Measurements from ENCODE around the gene EIF2S2.

EIF2S2 gene

DNA sequence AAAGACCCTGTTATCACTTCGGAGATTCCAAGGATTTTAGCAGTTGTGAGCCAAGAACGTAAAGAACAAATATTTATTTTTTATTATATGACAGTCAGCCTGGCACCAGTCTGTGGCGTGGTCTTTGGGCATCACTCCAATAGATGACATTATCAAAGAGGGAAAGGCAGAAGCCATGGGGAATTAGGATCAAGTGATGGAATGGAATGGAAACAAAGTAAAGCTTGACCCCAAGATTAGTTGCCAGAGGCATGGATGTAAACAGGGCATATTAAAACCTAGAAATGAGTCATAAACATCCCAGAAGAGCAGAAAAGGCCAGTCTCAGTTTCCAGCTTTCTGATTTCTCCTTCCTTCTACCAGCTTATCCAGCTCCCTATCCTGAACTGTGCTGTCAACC, 11.5 kb downstream of the EIF2S2 start:
- POLR2A ChIA-PET = no interaction called here
- CTCF ChIA-PET = interaction anchor here (0.8 to 1.3 kb wide), 4 partner anchors 11 to 242 kb away, joined by 3 to 7 read pairs (median 3); partner anchors contain the start of gene EIF2S2
- H3K36me3 ChIP-seq (ENCODE audit: control insufficient read depth in 4 of 4, insufficient read depth in 4 of 4, low read length in 3 of 4) = peaks cover 28 to 92% (median 59%) of the 10 kb centered on the region in 4 experiments

DNA sequence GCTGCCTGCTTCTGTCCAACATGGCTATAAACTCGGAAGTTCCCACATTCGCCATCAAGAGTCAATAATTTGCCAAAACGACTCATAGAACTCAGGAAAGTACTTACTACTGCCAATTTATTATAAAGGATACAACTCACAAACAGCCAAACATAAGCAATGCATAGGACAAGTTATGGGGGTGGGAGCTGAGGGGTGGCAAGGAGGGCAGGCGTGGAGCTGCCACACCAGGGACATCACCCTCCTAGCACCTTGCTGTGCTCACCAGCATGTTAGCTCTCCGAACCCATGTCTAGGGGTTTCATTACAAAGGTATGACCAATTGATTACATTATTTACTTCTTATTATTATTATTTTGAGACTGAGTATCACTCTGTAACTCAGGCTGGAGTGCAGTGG, 12.4 kb downstream of the EIF2S2 start:
- Histone ChIP-seq H3K4me1 (ENCODE audit: control extremely low read depth in 1 of 4, control insufficient read depth in 4 of 4, insufficient read depth in 4 of 4, low read length in 3 of 4) (no peaks in the 10 kb centered on the region), H3K4me3 (ENCODE audit: control insufficient read depth in 1 of 7, extremely low read depth in 1 of 7, insufficient read depth in 4 of 7, low read depth in 2 of 7, low read length in 6 of 7) (no peak overlapping the region), H3K9me3 (ENCODE audit: control extremely low read depth in 1 of 5, control insufficient read depth in 4 of 5, insufficient read depth in 2 of 5, low read depth in 1 of 5, low read length in 4 of 5) (no peaks in the 10 kb centered on the region), H3K27me3 (replicated peaks in 2 of 5; ENCODE audit: control insufficient read depth in 4 of 5, insufficient read depth in 5 of 5, low read length in 4 of 5) (no peaks in the 10 kb centered on the region), H3K36me3 (ENCODE audit: control insufficient read depth in 4 of 4, insufficient read depth in 4 of 4, low read length in 3 of 4) (peaks cover 24 to 91% (median 60%) of the 10 kb centered on the region in 4 experiments), H3K27ac (ENCODE audit: insufficient read depth in 1 of 2, low read depth in 1 of 2, low read length in 2 of 2, poor library complexity in 1 of 2, severe bottlenecking in 2 of 2) (no peak overlapping the region)
- ChIA-PET POLR2A (no interaction called here), CTCF (interaction anchor here (1.3 kb wide), 1 partner anchor 12 kb away, joined by 7 read pairs; the partner anchor contains the start of gene EIF2S2)
- 100% methylated on average over 1 of the region's 5 CpGs for WGBS (ENCODE audit: insufficient coverage)
- DNase-seq = no peak

More for the DNA sequence above, 11.5 kb downstream of the EIF2S2 start:
- Histone ChIP-seq H3K27ac (ENCODE audit: insufficient read depth in 1 of 2, low read depth in 1 of 2, low read length in 2 of 2, poor library complexity in 1 of 2, severe bottlenecking in 2 of 2) (no peak overlapping the region), H3K27me3 (replicated peaks in 2 of 5; ENCODE audit: control insufficient read depth in 4 of 5, insufficient read depth in 5 of 5, low read length in 4 of 5) (no peaks in the 10 kb centered on the region), H3K4me1 (ENCODE audit: control extremely low read depth in 1 of 4, control insufficient read depth in 4 of 4, insufficient read depth in 4 of 4, low read length in 3 of 4) (no peaks in the 10 kb centered on the region), H3K4me3 (ENCODE audit: control insufficient read depth in 1 of 7, extremely low read depth in 1 of 7, insufficient read depth in 4 of 7, low read depth in 2 of 7, low read length in 6 of 7) (no peak overlapping the region), H3K9me3 (ENCODE audit: control extremely low read depth in 1 of 5, control insufficient read depth in 4 of 5, insufficient read depth in 2 of 5, low read depth in 1 of 5, low read length in 4 of 5) (no peaks in the 10 kb centered on the region)
- 86% methylated on average over 1 of the region's 3 CpGs for WGBS (ENCODE audit: insufficient coverage)
- no peak for DNase-seq

DNA sequence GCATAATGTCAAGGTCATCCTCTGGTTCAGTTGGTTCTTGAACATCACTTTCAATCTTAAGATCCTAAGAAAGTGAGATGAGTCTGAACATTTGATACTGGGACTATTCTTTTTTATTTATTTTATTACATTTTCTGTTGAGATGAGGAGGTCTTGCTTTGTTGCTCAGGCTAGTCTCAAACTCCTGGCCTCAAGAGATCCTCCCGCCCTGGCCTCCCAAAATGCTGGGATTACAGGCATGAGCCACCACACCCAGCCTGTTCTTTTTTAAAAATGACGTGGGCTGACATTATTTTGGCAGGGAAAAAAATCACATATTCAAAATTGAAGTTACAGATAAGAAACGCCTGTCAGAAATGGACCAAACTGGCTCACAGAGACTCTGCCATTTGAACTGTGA, 13.5 kb downstream of the EIF2S2 start:
- H3K27me3 ChIP-seq (replicated peaks in 2 of 5; ENCODE audit: control insufficient read depth in 4 of 5, insufficient read depth in 5 of 5, low read length in 4 of 5) = no peaks in the 10 kb centered on the region
- POLR2A ChIA-PET = no interaction called here
- H3K9me3 ChIP-seq (ENCODE audit: control extremely low read depth in 1 of 5, control insufficient read depth in 4 of 5, insufficient read depth in 2 of 5, low read depth in 1 of 5, low read length in 4 of 5) = no peaks in the 10 kb centered on the region
- H3K4me3 ChIP-seq (ENCODE audit: control insufficient read depth in 1 of 7, extremely low read depth in 1 of 7, insufficient read depth in 4 of 7, low read depth in 2 of 7, low read length in 6 of 7) = no peak overlapping the region
- CTCF ChIA-PET = no interaction called here
- no peaks in the 10 kb centered on the region for H3K4me1 ChIP-seq (ENCODE audit: control extremely low read depth in 1 of 4, control insufficient read depth in 4 of 4, insufficient read depth in 4 of 4, low read length in 3 of 4)
- peaks cover 19 to 92% (median 64%) of the 10 kb centered on the region in 4 experiments for H3K36me3 ChIP-seq (ENCODE audit: control insufficient read depth in 4 of 4, insufficient read depth in 4 of 4, low read length in 3 of 4)
- DNase-seq = no peak
- WGBS (ENCODE audit: insufficient coverage) = 96% methylated on average over 3 of the region's 3 CpGs
- H3K27ac ChIP-seq (ENCODE audit: insufficient read depth in 1 of 2, low read depth in 1 of 2, low read length in 2 of 2, poor library complexity in 1 of 2, severe bottlenecking in 2 of 2) = no peak overlapping the region

DNA sequence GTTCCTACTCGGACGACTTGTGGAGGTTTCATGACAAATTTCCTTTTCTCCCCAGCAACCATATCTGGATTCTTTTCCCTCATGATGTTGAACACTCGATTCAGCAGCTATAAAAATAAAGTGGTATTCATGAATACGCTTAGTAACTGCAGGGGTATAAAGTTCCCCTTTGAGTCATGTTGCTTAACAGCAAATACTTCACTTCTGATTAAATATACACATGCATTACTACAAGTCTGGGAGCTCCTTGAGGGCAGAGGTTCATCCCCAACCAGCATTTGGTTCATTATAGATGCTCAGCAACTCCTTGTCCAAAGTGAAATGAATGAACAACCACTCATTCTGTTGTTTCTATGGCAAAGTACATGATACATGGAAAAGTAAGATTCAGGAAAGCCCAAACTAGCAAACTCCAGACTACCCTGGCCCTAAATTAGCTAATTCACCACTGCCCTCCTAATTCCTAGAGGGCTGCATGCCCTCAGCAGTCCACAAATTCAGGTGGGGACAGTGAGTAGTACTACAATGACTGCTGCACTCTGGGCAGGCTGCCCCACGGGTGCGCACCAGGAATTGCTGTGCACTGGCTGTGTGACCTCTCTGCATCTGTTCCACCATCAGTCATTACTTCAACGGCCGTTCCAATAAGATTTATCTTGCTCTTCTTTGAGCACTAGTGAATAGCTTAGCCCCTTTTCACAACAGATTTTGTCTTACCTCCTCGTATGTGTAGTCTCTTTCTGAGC, 15.2 kb downstream of the EIF2S2 start:
- ChIA-PET POLR2A (interaction anchor here (0.6 kb wide), 1 partner anchor 20 kb away, joined by 4 read pairs; no protein-coding TSS in a partner anchor), CTCF (interaction anchor here (0.6 to 1.1 kb wide), 3 partner anchors 12 to 998 kb away, joined by 3 read pairs; no protein-coding TSS in a partner anchor)
- 100% methylated on average over 4 of the region's 9 CpGs for WGBS (ENCODE audit: insufficient coverage)
- no peak overlapping the region for H3K4me3 ChIP-seq (ENCODE audit: control insufficient read depth in 1 of 7, extremely low read depth in 1 of 7, insufficient read depth in 4 of 7, low read depth in 2 of 7, low read length in 6 of 7)
- H3K27me3 ChIP-seq (replicated peaks in 2 of 5; ENCODE audit: control insufficient read depth in 4 of 5, insufficient read depth in 5 of 5, low read length in 4 of 5) = no peaks in the 10 kb centered on the region
- H3K27ac ChIP-seq (ENCODE audit: insufficient read depth in 1 of 2, low read depth in 1 of 2, low read length in 2 of 2, poor library complexity in 1 of 2, severe bottlenecking in 2 of 2) = no peak overlapping the region
- H3K9me3 ChIP-seq (ENCODE audit: control extremely low read depth in 1 of 5, control insufficient read depth in 4 of 5, insufficient read depth in 2 of 5, low read depth in 1 of 5, low read length in 4 of 5) = no peaks in the 10 kb centered on the region
- DNase-seq = no peak
- peaks cover 19 to 93% (median 62%) of the 10 kb centered on the region in 4 experiments for H3K36me3 ChIP-seq (ENCODE audit: control insufficient read depth in 4 of 4, insufficient read depth in 4 of 4, low read length in 3 of 4)
- no peaks in the 10 kb centered on the region for H3K4me1 ChIP-seq (ENCODE audit: control extremely low read depth in 1 of 4, control insufficient read depth in 4 of 4, insufficient read depth in 4 of 4, low read length in 3 of 4)

DNA sequence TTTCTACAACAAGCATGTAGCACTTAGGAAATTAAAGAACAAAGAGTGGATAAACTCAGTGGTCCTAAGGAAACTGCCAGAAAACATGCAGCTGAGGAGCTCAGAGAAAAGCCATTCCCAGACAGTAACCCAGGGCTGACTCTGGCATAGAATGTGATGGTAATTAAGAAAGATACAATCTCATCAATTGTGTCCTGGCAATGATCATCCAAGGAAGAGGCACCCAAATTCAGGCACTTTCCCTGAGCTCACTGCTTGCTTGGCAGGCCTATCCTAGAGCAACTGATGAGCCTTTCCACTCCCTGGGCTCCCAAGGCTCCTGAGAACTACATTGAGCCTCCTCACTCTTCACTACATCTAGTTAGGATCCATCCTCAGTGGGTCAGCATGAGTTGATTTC, 16.2 kb downstream of the EIF2S2 start:
- ChIA-PET CTCF (interaction anchor here (0.6 to 1.7 kb wide), 2 partner anchors 17 to 999 kb away, joined by 3 read pairs; no protein-coding TSS in a partner anchor), POLR2A (no interaction called here)
- Histone ChIP-seq H3K27me3 (replicated peaks in 2 of 5; ENCODE audit: control insufficient read depth in 4 of 5, insufficient read depth in 5 of 5, low read length in 4 of 5) (no peaks in the 10 kb centered on the region), H3K4me1 (ENCODE audit: control extremely low read depth in 1 of 4, control insufficient read depth in 4 of 4, insufficient read depth in 4 of 4, low read length in 3 of 4) (no peaks in the 10 kb centered on the region), H3K27ac (ENCODE audit: insufficient read depth in 1 of 2, low read depth in 1 of 2, low read length in 2 of 2, poor library complexity in 1 of 2, severe bottlenecking in 2 of 2) (no peak overlapping the region), H3K9me3 (ENCODE audit: control extremely low read depth in 1 of 5, control insufficient read depth in 4 of 5, insufficient read depth in 2 of 5, low read depth in 1 of 5, low read length in 4 of 5) (no peaks in the 10 kb centered on the region), H3K36me3 (ENCODE audit: control insufficient read depth in 4 of 4, insufficient read depth in 4 of 4, low read length in 3 of 4) (peaks cover 19 to 92% (median 63%) of the 10 kb centered on the region in 4 experiments), H3K4me3 (ENCODE audit: control insufficient read depth in 1 of 7, extremely low read depth in 1 of 7, insufficient read depth in 4 of 7, low read depth in 2 of 7, low read length in 6 of 7) (no peak overlapping the region)
- no peak for DNase-seq

DNA sequence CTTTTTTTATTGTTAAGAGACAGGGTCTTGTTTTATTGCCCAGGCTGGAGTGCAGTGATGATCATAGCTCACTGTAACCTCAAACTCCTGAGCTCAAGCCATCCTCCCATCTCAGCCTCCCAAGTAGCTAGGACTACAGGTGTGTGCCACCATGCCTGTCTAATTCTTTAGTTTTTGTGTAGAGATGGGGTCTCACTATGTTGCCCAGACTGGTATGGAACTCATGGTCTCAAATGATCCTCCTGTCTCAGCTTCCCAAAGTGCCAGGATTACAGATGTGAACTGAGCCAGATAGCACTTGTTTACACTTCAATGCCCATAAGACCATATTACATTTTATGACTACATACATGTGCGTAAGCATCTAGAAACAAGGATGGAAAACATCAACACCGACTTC, 18.1 kb downstream of the EIF2S2 start:
- no peak for DNase-seq
- Histone ChIP-seq H3K27ac (ENCODE audit: insufficient read depth in 1 of 2, low read depth in 1 of 2, low read length in 2 of 2, poor library complexity in 1 of 2, severe bottlenecking in 2 of 2) (peak overlapping the region in 1 of 2 experiments; percentile 29), H3K36me3 (ENCODE audit: control insufficient read depth in 4 of 4, insufficient read depth in 4 of 4, low read length in 3 of 4) (peaks cover 26 to 89% (median 66%) of the 10 kb centered on the region in 4 experiments), H3K4me1 (ENCODE audit: control extremely low read depth in 1 of 4, control insufficient read depth in 4 of 4, insufficient read depth in 4 of 4, low read length in 3 of 4) (no peaks in the 10 kb centered on the region), H3K4me3 (ENCODE audit: control insufficient read depth in 1 of 7, extremely low read depth in 1 of 7, insufficient read depth in 4 of 7, low read depth in 2 of 7, low read length in 6 of 7) (no peak overlapping the region), H3K9me3 (ENCODE audit: control extremely low read depth in 1 of 5, control insufficient read depth in 4 of 5, insufficient read depth in 2 of 5, low read depth in 1 of 5, low read length in 4 of 5) (no peaks in the 10 kb centered on the region), H3K27me3 (replicated peaks in 2 of 5; ENCODE audit: control insufficient read depth in 4 of 5, insufficient read depth in 5 of 5, low read length in 4 of 5) (no peaks in the 10 kb centered on the region)
- WGBS (ENCODE audit: insufficient coverage) = 83% methylated on average over 1 of the region's 2 CpGs
- ChIA-PET CTCF (interaction anchor here (1.1 to 1.2 kb wide), 2 partner anchors 12 to 20 kb away, joined by 3 read pairs; no protein-coding TSS in a partner anchor), POLR2A (no interaction called here)

DNA sequence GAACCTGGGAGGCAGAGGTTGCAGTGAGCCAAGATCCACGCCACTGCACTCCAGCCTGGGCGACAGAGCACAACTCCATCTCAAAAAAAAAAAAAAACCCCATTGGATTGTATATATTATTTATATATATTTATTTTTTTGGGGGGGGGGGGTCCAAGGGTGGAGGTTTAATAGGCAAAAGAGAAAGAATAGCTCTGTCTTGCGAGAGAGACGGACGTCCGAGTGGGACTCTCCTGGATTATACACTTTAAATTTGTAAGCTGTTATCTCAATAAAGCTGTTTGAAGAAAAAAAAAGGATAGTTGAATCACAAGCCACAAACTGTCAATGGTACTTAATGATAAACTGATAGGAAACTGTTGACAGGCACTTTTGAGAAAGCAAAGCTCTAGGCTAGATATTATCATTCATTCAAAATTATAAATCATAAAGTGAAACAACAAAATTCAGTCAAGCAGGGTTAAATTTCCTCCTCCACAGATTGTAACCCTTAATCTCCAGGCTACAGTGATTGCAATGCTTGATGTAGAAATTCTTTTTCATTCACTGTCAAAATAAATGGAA, 20.3 kb downstream of the EIF2S2 start:
- Histone ChIP-seq H3K9me3 (ENCODE audit: control extremely low read depth in 1 of 5, control insufficient read depth in 4 of 5, insufficient read depth in 2 of 5, low read depth in 1 of 5, low read length in 4 of 5) (no peaks in the 10 kb centered on the region), H3K4me1 (ENCODE audit: control extremely low read depth in 1 of 4, control insufficient read depth in 4 of 4, insufficient read depth in 4 of 4, low read length in 3 of 4) (no peaks in the 10 kb centered on the region), H3K27me3 (replicated peaks in 2 of 5; ENCODE audit: control insufficient read depth in 4 of 5, insufficient read depth in 5 of 5, low read length in 4 of 5) (no peaks in the 10 kb centered on the region), H3K36me3 (ENCODE audit: control insufficient read depth in 4 of 4, insufficient read depth in 4 of 4, low read length in 3 of 4) (peaks cover 32 to 88% (median 71%) of the 10 kb centered on the region in 4 experiments), H3K27ac (ENCODE audit: insufficient read depth in 1 of 2, low read depth in 1 of 2, low read length in 2 of 2, poor library complexity in 1 of 2, severe bottlenecking in 2 of 2) (no peak overlapping the region), H3K4me3 (ENCODE audit: control insufficient read depth in 1 of 7, extremely low read depth in 1 of 7, insufficient read depth in 4 of 7, low read depth in 2 of 7, low read length in 6 of 7) (no peak overlapping the region)
- no CpG with 5 or more reads among the region's 6 CpGs for WGBS (ENCODE audit: insufficient coverage)
- ChIA-PET CTCF (no interaction called here), POLR2A (no interaction called here)
- no peak for DNase-seq
